Astrocyte (in vitro differentiated cells and primary cell): ENCODE data around the gene ING3.

Experiments used
- EZH2 ChIP-seq: IDR thresholded peaks from 2 replicates; pipeline ENCODE4 v1.6.1; 2012; ENCODE audit warnings: mild to moderate bottlenecking, low read length, inconsistent platforms; ENCODE audit not compliant: insufficient read depth
- TF ChIP-seq, protein P1 (sequence below): IDR thresholded peaks from 2 replicates; pipeline ENCODE4 v1.5.1; 2011; ENCODE audit warnings: low read depth, mild to moderate bottlenecking, inconsistent platforms, low read length, moderate library complexity; ENCODE audit not compliant: insufficient read depth

DNA sequence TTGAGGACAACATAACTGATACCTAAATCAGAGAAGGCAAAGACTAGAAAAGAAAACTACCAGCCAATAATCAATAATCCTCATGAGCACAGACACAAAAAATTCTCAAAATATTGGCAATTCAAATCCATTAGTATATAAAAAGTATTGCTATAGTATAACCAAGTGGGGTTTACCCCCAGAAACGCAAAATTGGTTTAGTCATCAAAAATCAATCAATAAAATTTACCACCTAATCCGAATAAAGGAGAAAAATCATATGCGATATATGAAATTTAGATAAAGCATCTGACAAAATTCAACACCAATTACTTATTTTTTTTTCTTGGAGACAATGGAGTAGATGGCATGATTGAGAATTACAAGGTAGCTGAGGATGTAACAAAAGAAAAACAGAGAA lies 11.2 kb upstream of the ING3 start:
- TF ChIP-seq, protein P1, sequence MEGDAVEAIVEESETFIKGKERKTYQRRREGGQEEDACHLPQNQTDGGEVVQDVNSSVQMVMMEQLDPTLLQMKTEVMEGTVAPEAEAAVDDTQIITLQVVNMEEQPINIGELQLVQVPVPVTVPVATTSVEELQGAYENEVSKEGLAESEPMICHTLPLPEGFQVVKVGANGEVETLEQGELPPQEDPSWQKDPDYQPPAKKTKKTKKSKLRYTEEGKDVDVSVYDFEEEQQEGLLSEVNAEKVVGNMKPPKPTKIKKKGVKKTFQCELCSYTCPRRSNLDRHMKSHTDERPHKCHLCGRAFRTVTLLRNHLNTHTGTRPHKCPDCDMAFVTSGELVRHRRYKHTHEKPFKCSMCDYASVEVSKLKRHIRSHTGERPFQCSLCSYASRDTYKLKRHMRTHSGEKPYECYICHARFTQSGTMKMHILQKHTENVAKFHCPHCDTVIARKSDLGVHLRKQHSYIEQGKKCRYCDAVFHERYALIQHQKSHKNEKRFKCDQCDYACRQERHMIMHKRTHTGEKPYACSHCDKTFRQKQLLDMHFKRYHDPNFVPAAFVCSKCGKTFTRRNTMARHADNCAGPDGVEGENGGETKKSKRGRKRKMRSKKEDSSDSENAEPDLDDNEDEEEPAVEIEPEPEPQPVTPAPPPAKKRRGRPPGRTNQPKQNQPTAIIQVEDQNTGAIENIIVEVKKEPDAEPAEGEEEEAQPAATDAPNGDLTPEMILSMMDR, result no peak
- TF ChIP-seq EZH2, result no peak
